Subcutaneous abdominal adipose tissue (tissue), 5 donors: ENCODE results near the gene CSNK1G1.
"Not testable (repeated sequence)": the region's sequence is repeated elsewhere in the genome, so short reads cannot be mapped to it uniquely, and the experiment has no call there.

ENCODE experiments used
- H3K27ac ChIP-seq: one replicate; pipeline ENCODE4 v1.7.0; 2013; ENCODE audit warnings: low read depth, mild to moderate bottlenecking, inconsistent platforms, low read length, moderate library complexity
- H3K27me3 ChIP-seq, 5 donors: one replicate each; pipeline ENCODE4 v1.7.0; 2013; ENCODE audit warnings: low read length in 5 of 5, inconsistent platforms in 1 of 5; ENCODE audit not compliant: control insufficient read depth in 5 of 5, insufficient read depth in 4 of 5
- H3K36me3 ChIP-seq, 5 donors: one replicate each; pipeline ENCODE4 v1.7.0; 2013; ENCODE audit warnings: low read length in 5 of 5; ENCODE audit not compliant: control insufficient read depth in 5 of 5, insufficient read depth in 5 of 5
- H3K4me1 ChIP-seq, 5 donors: one replicate each; pipeline ENCODE4 v1.7.0; 2013; ENCODE audit warnings: low read length in 5 of 5, mild to moderate bottlenecking in 3 of 5, moderate library complexity in 1 of 5; ENCODE audit not compliant: control insufficient read depth in 5 of 5, insufficient read depth in 5 of 5
- H3K4me3 ChIP-seq, 5 donors: one replicate each; pipeline ENCODE4 v1.7.0; 2013; ENCODE audit warnings: low read length in 5 of 5, low read depth in 1 of 5
- H3K9ac ChIP-seq, 5 donors: one replicate each; pipeline ENCODE4 v1.7.0; 2013; ENCODE audit warnings: low read length in 5 of 5, mild to moderate bottlenecking in 4 of 5, moderate library complexity in 3 of 5
- H3K9me3 ChIP-seq, 5 donors: one replicate each; pipeline ENCODE4 v1.7.0; 2013; ENCODE audit warnings: low read length in 5 of 5; ENCODE audit not compliant: control insufficient read depth in 5 of 5
- donor health status: healthy.
- donor health status: healthy.
- donor health status: healthy.
- donor health status: healthy.
- donor health status: healthy.

CSNK1G1 gene

GRCh38 chr15:64337761-64338160, 18.2 kb downstream of the CSNK1G1 start:
- Histone ChIP-seq H3K4me3 (no peak overlapping the region), H3K4me1 (peaks cover 0 to 2% (median 0%) of the 10 kb centered on the region in 5 donors), H3K9ac (no peak overlapping the region), H3K27ac (no peak overlapping the region), H3K27me3 (no peaks in the 10 kb centered on the region), H3K36me3 (peaks cover 0 to 14% (median 10%) of the 10 kb centered on the region in 5 donors), H3K9me3 (no peaks in the 10 kb centered on the region)

- H3K27me3 ChIP-seq = no peaks in the 10 kb centered on the region
- H3K9ac ChIP-seq = no peak overlapping the region
- H3K4me3 ChIP-seq = no peak overlapping the region
- H3K4me1 ChIP-seq = peaks cover 0 to 2% (median 0%) of the 10 kb centered on the region in 5 donors
- no peak overlapping the region for H3K27ac ChIP-seq
- peaks cover 0 to 5% (median 0%) of the 10 kb centered on the region in 5 donors for H3K36me3 ChIP-seq
- no peaks in the 10 kb centered on the region for H3K9me3 ChIP-seq
Measured at GRCh38 chr15:64333986-64334929, 21.7 kb downstream of the CSNK1G1 start.

DNA sequence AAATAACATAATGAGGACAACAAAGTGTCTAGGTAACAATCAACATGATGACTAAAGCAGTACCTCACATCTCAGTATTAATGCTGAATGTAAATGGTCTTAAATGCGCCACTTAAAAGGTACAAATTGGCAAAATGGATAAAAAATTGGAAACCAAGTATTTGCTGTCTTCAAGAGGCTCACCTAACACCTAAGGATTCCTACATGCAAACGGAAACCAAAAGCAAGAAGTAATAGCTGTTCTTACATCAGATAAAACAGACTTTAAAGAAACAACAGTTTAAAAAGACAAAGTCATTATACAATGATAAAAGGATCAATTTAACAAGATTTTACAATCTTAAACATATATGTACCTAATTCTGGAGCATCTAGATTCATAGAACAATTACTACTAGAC, 22.5 kb downstream of the CSNK1G1 start:
- Histone ChIP-seq H3K4me3 (no peak overlapping the region), H3K27ac (no peak overlapping the region), H3K9ac (no peak overlapping the region), H3K4me1 (peaks cover 0 to 2% (median 0%) of the 10 kb centered on the region in 5 donors), H3K36me3 (peaks cover 0 to 5% (median 0%) of the 10 kb centered on the region in 5 donors), H3K27me3 (no peaks in the 10 kb centered on the region), H3K9me3 (no peaks in the 10 kb centered on the region)

- H3K27ac ChIP-seq, H3K4me3 ChIP-seq, H3K9ac ChIP-seq, H3K36me3 ChIP-seq, H3K9me3 ChIP-seq, H3K27me3 ChIP-seq, H3K4me1 ChIP-seq: not testable (repeated sequence)
Measured at GRCh38 chr15:64331668-64332067, 24.3 kb downstream of the CSNK1G1 start.

GRCh38 chr15:64326975-64327374, 29.0 kb downstream of the CSNK1G1 start:
- not testable (repeated sequence) for H3K4me1 ChIP-seq, H3K4me3 ChIP-seq, H3K27ac ChIP-seq

DNA sequence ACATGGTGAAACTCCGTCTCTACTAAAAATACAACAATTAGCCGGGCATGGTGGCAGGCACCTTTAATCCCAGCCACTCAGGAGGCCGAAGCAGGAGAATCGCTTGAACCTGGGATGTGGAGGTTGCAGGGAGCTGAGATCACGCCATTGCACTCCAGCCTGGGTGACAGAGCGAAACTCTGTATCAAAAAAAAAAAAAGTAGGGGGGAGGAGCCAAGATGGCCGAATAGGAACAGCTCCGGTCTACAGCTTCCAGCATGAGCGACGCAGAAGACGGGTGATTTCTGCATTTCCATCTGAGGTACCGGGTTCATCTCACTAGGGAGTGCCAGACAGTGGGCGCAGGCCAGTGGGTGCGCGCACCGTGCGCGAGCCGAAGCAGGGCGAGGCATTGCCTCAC, 29.5 kb downstream of the CSNK1G1 start:
- H3K9me3 ChIP-seq, H3K27ac ChIP-seq, H3K36me3 ChIP-seq, H3K27me3 ChIP-seq, H3K4me1 ChIP-seq, H3K4me3 ChIP-seq, H3K9ac ChIP-seq: not testable (repeated sequence)

More at GRCh38 chr15:64326975-64327374, 29.0 kb downstream of the CSNK1G1 start:
- H3K9ac ChIP-seq, H3K27me3 ChIP-seq, H3K9me3 ChIP-seq, H3K36me3 ChIP-seq: not testable (repeated sequence)

DNA sequence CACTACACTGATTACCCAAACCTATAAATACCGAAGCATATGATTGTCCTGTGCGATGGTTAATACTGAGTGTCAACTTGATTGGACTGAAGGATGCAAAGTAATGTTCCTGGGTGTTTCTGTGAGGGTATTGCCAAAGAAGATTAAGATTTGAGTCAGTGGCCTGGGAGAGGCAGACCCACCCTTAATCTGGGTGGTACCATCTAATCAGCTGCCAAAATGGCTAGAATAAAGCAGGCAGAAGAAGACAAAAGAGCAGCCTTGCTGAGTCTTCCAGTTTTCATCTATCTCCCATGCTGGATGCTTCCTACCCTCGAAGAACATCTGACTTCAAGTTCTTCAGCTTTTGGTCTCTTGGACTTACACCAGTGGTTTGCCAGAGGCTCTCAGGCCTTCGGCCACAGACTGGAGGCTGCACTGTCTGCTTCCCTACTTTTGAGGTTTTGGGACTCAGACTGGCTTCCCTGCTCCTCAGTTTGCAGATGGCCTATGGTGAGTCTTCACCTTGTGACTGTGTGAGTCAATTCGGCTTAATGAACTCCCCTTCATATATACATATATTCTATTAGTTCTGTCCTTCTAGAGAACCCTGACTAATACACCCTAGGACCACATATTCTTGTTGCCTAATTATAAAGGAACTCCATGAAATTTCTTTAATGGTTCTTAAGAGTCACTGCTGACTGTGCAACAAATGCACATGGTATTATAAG, 31.7 kb downstream of the CSNK1G1 start:
- no peak overlapping the region for H3K4me3 ChIP-seq
- no peak overlapping the region for H3K9ac ChIP-seq
- H3K4me1 ChIP-seq = no peaks in the 10 kb centered on the region
- no peaks in the 10 kb centered on the region for H3K27me3 ChIP-seq
- no peaks in the 10 kb centered on the region for H3K36me3 ChIP-seq
- no peaks in the 10 kb centered on the region for H3K9me3 ChIP-seq
- H3K27ac ChIP-seq = no peak overlapping the region

DNA sequence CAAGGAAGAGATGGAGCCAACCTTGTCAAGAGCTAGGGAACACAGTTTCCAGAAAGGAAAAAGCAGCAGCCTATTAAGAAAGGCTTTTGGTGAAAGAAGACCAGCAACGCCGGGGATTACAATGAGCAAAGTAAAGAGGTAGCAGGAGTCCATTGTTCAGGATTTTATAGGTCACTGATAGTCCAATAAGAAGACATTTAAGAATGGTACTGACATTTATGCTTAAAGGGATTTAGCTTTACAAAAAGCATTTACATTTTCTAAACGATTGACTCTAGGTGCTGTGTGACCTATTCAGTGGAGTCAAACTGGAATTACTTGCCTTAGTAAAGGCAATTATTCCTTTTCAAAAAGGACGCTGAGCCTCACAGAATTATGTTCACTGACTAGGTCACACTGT, 40.8 kb downstream of the CSNK1G1 start:
- Histone ChIP-seq H3K9me3 (no peaks in the 10 kb centered on the region), H3K4me1 (peaks cover 0 to 16% (median 3%) of the 10 kb centered on the region in 5 donors), H3K36me3 (no peaks in the 10 kb centered on the region), H3K27me3 (no peaks in the 10 kb centered on the region), H3K4me3 (no peak overlapping the region), H3K27ac (no peak overlapping the region), H3K9ac (peak overlapping the region in 1 of 5 donors; percentile 3)

DNA sequence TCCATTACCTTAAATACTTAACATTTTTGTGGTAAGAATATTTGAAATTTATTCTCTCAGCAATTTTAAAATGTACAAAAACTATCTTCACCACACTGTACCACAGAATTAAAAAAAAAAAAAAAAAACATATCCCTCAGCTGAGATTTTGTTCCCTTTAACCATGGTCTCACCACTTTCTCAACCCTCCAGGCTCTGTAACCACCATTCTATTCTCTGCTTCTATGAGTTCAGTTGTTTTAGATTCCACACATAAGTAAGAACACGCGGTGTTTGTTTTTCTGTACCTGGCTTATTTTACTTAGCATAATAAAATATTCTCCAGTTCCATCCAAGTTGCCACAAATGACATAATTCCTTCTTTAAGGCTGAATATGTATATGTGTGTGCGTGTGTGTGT, 41.5 kb downstream of the CSNK1G1 start:
- H3K36me3 ChIP-seq = no peaks in the 10 kb centered on the region
- H3K9me3 ChIP-seq = no peaks in the 10 kb centered on the region
- H3K9ac ChIP-seq = no peak overlapping the region
- H3K27ac ChIP-seq = no peak overlapping the region
- H3K27me3 ChIP-seq = no peaks in the 10 kb centered on the region
- H3K4me1 ChIP-seq = peaks cover 0 to 21% (median 3%) of the 10 kb centered on the region in 5 donors
- no peak overlapping the region for H3K4me3 ChIP-seq

- no peak overlapping the region for H3K4me3 ChIP-seq
- no peaks in the 10 kb centered on the region for H3K36me3 ChIP-seq
- peaks cover 0 to 17% (median 3%) of the 10 kb centered on the region in 5 donors for H3K4me1 ChIP-seq
- H3K9ac ChIP-seq = no peak overlapping the region
- H3K27me3 ChIP-seq = no peaks in the 10 kb centered on the region
- no peaks in the 10 kb centered on the region for H3K9me3 ChIP-seq
- H3K27ac ChIP-seq = no peak overlapping the region
Measured at GRCh38 chr15:64311566-64311965, 44.4 kb downstream of the CSNK1G1 start.
